Measurements from ENCODE around the gene IFT88. TPM values are rescaled to one million over a fixed set of nuclear protein-coding genes. Genes with fewer than 3 reads are reported as not detected.

IFT88 gene
- total and polyA plus RNA-seq, 4 donors: 8.7 to 59.0 (median 14.6) TPM

DNA sequence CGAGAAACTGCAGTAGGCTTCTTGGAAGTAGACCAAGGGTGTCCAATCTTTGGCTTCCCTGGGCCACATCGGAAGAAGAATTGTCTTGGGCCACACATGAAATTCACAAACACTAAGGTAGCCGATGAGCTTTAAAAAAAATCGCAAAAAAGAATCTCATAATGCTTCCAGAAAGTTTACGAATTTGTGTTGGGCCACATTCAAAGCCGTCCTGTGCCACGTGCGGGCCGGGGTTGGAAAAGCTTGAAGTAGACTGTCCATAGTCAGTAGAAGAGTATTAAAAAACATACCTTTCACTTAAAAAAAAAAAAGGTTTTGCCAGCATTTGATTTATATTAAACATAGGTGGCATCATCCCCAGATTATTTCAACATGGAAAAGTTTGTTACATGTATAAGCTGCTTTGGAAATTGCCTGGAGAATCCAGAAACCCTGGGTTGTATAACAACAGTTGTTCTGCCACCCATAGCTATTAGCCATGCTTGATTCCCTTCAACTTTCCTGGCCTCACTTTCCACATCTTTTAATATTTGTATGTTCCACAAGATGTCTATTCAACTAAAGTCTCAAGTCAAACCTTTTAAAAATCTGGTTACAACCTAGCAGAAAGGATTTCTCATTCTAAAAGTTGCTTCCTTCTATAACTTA is 1.0 kb downstream of the IFT88 start:
- no peaks in the 10 kb centered on the region for H3K27me3 ChIP-seq (ENCODE audit: control insufficient read depth in 3 of 3, insufficient read depth in 3 of 3, low read length in 2 of 3)
- H3K9ac ChIP-seq (ENCODE audit: insufficient read depth in 1 of 2, low read length in 2 of 2): peak overlapping the region; percentile 58 to 96
- DNase-seq: peak in 1 of 3 donors; percentile 16
- H3K9me3 ChIP-seq (ENCODE audit: control insufficient read depth in 4 of 4, insufficient read depth in 3 of 4, low read length in 3 of 4): no peaks in the 10 kb centered on the region
- peaks cover 0 to 3% (median 0%) of the 10 kb centered on the region in 4 donors for H3K36me3 ChIP-seq (ENCODE audit: control insufficient read depth in 4 of 4, insufficient read depth in 4 of 4, low read length in 4 of 4)
- H3K4me1 ChIP-seq (ENCODE audit: control insufficient read depth in 5 of 5, insufficient read depth in 5 of 5, low read length in 5 of 5): peaks cover 0 to 14% (median 0%) of the 10 kb centered on the region in 5 donors
- ATAC-seq (ENCODE audit: insufficient read depth, low FRiP score): no peak
- H3K4me3 ChIP-seq: peak overlapping the region; percentile 81
- 30 to 54% methylated on average over 9 of the region's 9 CpGs for WGBS, 2 donors
- TF ChIP-seq, protein P1, sequence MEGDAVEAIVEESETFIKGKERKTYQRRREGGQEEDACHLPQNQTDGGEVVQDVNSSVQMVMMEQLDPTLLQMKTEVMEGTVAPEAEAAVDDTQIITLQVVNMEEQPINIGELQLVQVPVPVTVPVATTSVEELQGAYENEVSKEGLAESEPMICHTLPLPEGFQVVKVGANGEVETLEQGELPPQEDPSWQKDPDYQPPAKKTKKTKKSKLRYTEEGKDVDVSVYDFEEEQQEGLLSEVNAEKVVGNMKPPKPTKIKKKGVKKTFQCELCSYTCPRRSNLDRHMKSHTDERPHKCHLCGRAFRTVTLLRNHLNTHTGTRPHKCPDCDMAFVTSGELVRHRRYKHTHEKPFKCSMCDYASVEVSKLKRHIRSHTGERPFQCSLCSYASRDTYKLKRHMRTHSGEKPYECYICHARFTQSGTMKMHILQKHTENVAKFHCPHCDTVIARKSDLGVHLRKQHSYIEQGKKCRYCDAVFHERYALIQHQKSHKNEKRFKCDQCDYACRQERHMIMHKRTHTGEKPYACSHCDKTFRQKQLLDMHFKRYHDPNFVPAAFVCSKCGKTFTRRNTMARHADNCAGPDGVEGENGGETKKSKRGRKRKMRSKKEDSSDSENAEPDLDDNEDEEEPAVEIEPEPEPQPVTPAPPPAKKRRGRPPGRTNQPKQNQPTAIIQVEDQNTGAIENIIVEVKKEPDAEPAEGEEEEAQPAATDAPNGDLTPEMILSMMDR (IDR thresholded peaks at IDR 0.05; ENCODE audit: control extremely low read depth, extremely low read depth): no peak
- H3K27ac ChIP-seq (ENCODE audit: low read depth in 1 of 2, low read length in 1 of 2): peak overlapping the region; percentile 32 to 99

DNA sequence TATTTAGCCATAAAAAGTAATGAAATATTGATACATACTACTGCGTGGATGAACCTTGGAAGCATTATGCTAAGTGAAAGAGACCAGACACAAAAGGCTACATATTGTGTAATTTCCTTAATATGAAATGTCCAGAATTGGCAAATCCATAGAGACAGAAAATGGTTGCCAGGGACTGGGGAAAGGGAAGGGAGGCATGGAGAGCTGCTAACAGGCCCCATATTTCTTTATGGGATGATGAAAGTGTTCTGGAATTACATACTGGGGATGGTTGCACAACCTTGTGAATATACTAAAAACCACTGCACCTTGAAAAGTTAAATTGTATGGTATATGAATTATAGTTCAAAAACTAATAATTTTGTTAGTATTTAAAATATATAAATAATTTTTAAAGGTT is 3.6 kb downstream of the IFT88 start:
- WGBS, 2 donors: 50 to 74% methylated on average over 1 of the region's 1 CpG
- H3K27ac ChIP-seq (ENCODE audit: low read depth in 1 of 2, low read length in 1 of 2): no peak overlapping the region
- H3K27me3 ChIP-seq (ENCODE audit: control insufficient read depth in 3 of 3, insufficient read depth in 3 of 3, low read length in 2 of 3): no peaks in the 10 kb centered on the region
- H3K4me1 ChIP-seq (ENCODE audit: control insufficient read depth in 5 of 5, insufficient read depth in 5 of 5, low read length in 5 of 5): peaks cover 0 to 14% (median 0%) of the 10 kb centered on the region in 5 donors
- no peak for DNase-seq
- H3K9ac ChIP-seq (ENCODE audit: insufficient read depth in 1 of 2, low read length in 2 of 2): no peak overlapping the region
- no peak for ATAC-seq (ENCODE audit: insufficient read depth, low FRiP score)
- H3K4me3 ChIP-seq: no peak overlapping the region
- TF ChIP-seq, protein P1 (IDR thresholded peaks at IDR 0.05; ENCODE audit: control extremely low read depth, extremely low read depth): no peak
- H3K36me3 ChIP-seq (ENCODE audit: control insufficient read depth in 4 of 4, insufficient read depth in 4 of 4, low read length in 4 of 4): peaks cover 3 to 7% (median 5%) of the 10 kb centered on the region in 4 donors
- peaks cover 0 to 1% (median 0%) of the 10 kb centered on the region in 4 donors for H3K9me3 ChIP-seq (ENCODE audit: control insufficient read depth in 4 of 4, insufficient read depth in 3 of 4, low read length in 3 of 4)

DNA sequence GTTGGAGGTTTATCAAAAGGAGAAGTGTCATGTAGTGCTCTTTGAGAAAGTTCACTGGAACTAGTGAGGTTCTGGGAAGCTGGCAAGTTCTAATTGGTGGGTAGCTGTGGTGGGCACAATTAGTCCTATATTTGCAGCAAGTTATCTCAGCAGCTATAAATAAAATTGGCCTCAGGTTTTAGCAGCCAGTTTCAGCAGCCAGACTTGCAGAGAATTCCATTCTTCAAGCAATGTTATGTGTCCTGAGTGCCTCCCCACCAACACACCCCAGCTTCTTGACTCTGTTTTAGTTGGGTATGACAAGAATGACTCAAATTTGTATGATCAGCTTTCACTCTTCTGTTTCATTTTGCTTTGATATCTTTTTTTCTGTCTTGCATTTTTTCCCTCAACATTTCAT is 4.7 kb downstream of the IFT88 start:
- peaks cover 3 to 13% (median 8%) of the 10 kb centered on the region in 4 donors for H3K36me3 ChIP-seq (ENCODE audit: control insufficient read depth in 4 of 4, insufficient read depth in 4 of 4, low read length in 4 of 4)
- no peak overlapping the region for H3K4me3 ChIP-seq
- H3K4me1 ChIP-seq (ENCODE audit: control insufficient read depth in 5 of 5, insufficient read depth in 5 of 5, low read length in 5 of 5): peaks cover 0 to 10% (median 0%) of the 10 kb centered on the region in 5 donors
- no peak overlapping the region for H3K27ac ChIP-seq (ENCODE audit: low read depth in 1 of 2, low read length in 1 of 2)
- H3K9ac ChIP-seq (ENCODE audit: insufficient read depth in 1 of 2, low read length in 2 of 2): no peak overlapping the region
- H3K9me3 ChIP-seq (ENCODE audit: control insufficient read depth in 4 of 4, insufficient read depth in 3 of 4, low read length in 3 of 4): peaks cover 0 to 3% (median 0%) of the 10 kb centered on the region in 4 donors
- H3K27me3 ChIP-seq (ENCODE audit: control insufficient read depth in 3 of 3, insufficient read depth in 3 of 3, low read length in 2 of 3): no peaks in the 10 kb centered on the region
- ATAC-seq (ENCODE audit: insufficient read depth, low FRiP score) (no peak), DNase-seq (no peak)
- TF ChIP-seq, protein P1 (IDR thresholded peaks at IDR 0.05; ENCODE audit: control extremely low read depth, extremely low read depth): no peak
